Effector memory CD4-positive, alpha-beta T cell (primary cell): Measurements from ENCODE around the gene CMSS1.

ENCODE experiments used
- DNase-seq, 3 donors: peaks; one replicate each; pipeline ENCODE4 v3.0.0-alpha.2; 2020
- H3K27ac ChIP-seq: 2 replicates; pipeline ENCODE4 v1.7.0; 2013; ENCODE audit warnings: mild to moderate bottlenecking, low read length, moderate library complexity; ENCODE audit not compliant: insufficient read depth, poor library complexity, severe bottlenecking
- H3K27me3 ChIP-seq: replicated peaks from 2 replicates; pipeline ENCODE4 v1.7.0; 2013; ENCODE audit warnings: mild to moderate bottlenecking, low read length; ENCODE audit not compliant: insufficient read depth, control insufficient read depth, poor library complexity, severe bottlenecking
- H3K36me3 ChIP-seq: 2 replicates; pipeline ENCODE4 v1.7.0; 2013; ENCODE audit warnings: mild to moderate bottlenecking, low read length, moderate library complexity; ENCODE audit not compliant: control insufficient read depth, insufficient read depth
- H3K4me1 ChIP-seq: 2 replicates; pipeline ENCODE4 v1.7.0; 2013; ENCODE audit warnings: low read length, mild to moderate bottlenecking; ENCODE audit not compliant: control insufficient read depth, insufficient read depth, poor library complexity, severe bottlenecking
- H3K4me3 ChIP-seq: 2 replicates; pipeline ENCODE4 v1.7.0; 2013; ENCODE audit warnings: low read length, low read depth, mild to moderate bottlenecking; ENCODE audit not compliant: insufficient read depth, poor library complexity, severe bottlenecking
- H3K9me3 ChIP-seq: 2 replicates; pipeline ENCODE4 v1.7.0; 2013; ENCODE audit warnings: mild to moderate bottlenecking, low read length, moderate library complexity; ENCODE audit not compliant: control insufficient read depth

The CMSS1 gene

DNA sequence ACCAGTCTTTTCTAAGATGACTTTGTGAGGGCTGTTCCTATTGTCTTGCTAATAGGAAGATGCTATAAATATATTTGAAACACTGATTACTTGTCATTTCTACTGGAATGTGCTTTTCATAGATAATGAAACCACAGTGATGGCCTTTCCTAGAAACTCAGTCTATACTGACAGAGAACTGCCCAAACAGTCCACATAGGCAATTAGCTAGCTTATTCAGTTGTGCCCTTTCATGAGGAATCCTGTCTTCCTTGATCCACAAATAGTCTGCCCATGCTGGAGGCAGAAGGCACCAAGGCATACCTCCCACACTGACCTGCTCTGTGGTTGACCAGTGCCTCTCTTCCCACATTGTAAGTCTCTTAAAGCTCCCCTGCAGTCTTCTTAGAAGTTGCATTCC is 135.9 kb downstream of the CMSS1 start:
- DNase-seq, result no peak
- no peaks in the 10 kb centered on the region for H3K27me3 ChIP-seq
- no peak overlapping the region for H3K4me3 ChIP-seq
- H3K9me3 ChIP-seq, result no peaks in the 10 kb centered on the region
- H3K27ac ChIP-seq, result no peak overlapping the region
- H3K36me3 ChIP-seq, result no peaks in the 10 kb centered on the region
- H3K4me1 ChIP-seq, result no peaks in the 10 kb centered on the region

DNA sequence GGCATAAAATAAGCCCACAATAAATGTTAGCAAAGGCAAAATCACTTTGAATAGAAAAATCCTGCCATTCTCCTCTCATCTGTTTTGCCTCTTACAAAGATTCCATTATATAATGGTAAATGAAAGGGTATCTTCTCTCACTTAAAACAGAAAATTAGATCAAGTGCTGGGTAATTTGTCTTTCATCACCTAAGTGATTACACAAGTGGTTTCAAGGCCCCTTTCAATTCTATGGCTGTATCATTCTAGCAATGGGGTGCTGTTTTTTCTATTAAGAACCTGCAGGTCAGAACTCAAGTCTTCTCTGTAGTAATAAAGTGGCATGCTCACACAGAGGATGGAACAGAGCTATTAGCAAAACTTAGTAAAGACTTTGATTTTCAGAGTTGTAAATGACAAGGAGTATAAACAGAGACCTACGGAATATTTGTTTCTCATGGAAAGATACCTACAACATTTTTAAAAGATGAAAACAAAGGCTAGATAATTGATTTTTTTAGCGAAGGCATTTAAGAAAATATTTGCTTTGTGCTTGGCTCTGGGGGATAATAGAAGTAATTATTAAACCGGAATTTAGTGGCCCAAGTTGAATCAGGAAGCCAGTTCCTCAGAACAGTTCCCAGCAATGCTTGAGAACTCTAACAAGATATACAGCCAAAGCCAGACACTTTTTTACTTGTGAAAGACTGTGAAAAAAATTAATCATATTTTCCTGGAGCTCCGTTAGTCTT is 137.4 kb downstream of the CMSS1 start:
- H3K4me3 ChIP-seq, result no peak overlapping the region
- no peak overlapping the region for H3K27ac ChIP-seq
- H3K27me3 ChIP-seq, result no peaks in the 10 kb centered on the region
- DNase-seq, result no peak
- no peaks in the 10 kb centered on the region for H3K36me3 ChIP-seq
- no peaks in the 10 kb centered on the region for H3K9me3 ChIP-seq
- H3K4me1 ChIP-seq, result no peaks in the 10 kb centered on the region

DNA sequence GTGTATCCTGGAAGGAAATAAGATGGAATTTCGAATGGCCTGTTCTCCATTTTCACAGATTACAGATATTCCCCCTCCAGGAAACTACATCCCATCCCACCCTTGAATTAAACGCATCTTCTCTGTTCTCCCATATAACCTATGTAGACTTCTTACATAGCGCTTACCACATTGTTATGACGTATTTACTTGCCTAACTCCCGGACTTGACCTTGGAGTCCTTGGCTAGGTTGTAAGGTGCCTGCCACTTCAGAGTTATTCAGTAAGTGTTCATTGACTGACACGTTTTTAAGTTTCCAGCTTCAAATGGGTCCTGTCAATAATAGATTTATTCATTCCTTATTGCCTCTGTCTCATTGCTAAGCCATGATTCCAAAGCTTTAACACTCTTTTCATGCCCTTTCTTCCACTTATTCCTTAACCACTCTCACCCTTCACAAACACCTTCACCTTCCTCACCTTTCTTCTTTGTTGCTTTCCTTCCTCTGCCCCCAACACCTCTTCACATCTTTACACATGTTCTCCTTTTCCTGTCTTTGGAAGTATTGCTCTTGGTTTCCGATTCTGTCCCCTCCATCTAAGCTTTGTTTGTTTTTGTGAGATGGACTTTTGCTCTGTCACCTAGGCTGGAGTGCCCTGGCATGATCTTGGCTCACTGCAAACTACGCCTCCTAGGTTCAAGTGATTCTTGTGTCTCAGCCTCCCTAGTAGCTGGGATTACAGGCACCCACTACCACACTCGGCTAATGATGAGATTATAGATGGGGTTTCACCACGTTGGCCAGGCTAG is 138.3 kb downstream of the CMSS1 start:
- Histone ChIP-seq H3K36me3 (no peaks in the 10 kb centered on the region), H3K27me3 (no peaks in the 10 kb centered on the region), H3K4me1 (no peaks in the 10 kb centered on the region), H3K27ac (no peak overlapping the region), H3K4me3 (no peak overlapping the region), H3K9me3 (no peaks in the 10 kb centered on the region)
- no peak for DNase-seq

- no peaks in the 10 kb centered on the region for H3K4me1 ChIP-seq
- no peak overlapping the region for H3K4me3 ChIP-seq
- H3K27me3 ChIP-seq, result no peaks in the 10 kb centered on the region
- H3K36me3 ChIP-seq, result no peaks in the 10 kb centered on the region
- no peaks in the 10 kb centered on the region for H3K9me3 ChIP-seq
- H3K27ac ChIP-seq, result no peak overlapping the region
- DNase-seq, result no peak
Measured at GRCh38 chr3:99957151-99957796, 139.6 kb downstream of the CMSS1 start.

- no peak for DNase-seq
- Histone ChIP-seq H3K4me3 (no peak overlapping the region), H3K27ac (no peak overlapping the region), H3K27me3 (no peaks in the 10 kb centered on the region), H3K4me1 (no peaks in the 10 kb centered on the region), H3K9me3 (no peaks in the 10 kb centered on the region), H3K36me3 (no peaks in the 10 kb centered on the region)
Measured at GRCh38 chr3:99958222-99958912, 140.7 kb downstream of the CMSS1 start.

DNA sequence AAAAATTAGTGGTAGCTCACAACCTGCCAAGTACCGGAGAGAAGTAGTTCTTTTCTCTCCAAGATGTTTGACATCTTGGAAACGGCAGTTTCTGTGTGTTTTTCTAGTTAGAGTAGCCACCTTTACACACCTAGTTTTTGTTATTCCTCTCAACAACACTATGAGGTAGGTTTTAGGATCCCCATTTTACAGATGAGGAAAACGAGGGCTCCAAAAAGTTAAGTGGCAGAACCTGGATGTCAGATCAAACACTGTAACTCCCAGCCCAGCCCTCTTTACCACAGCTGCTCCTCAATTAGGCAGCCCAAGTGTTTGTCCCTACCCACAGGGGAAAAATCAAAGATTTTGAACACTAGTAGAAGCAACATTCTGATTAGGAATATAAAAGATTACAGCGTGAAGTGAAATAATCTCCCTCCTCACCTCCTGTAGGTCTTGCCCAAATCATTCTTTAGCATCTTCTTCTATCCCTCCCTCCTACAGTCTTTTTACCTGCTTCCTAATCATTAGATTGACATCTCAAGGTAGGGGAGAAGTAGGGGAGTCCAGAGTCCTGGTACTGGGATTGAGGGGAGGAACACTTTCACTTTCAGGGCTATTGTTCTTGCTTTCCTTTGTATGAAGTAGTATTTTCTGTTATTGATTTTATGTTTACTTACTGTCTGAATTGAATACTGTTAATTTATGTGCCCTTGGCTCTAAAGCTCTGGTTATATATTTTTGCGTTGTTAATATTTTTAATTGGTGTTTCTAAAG is 142.6 kb downstream of the CMSS1 start:
- H3K27me3 ChIP-seq, result no peaks in the 10 kb centered on the region
- H3K36me3 ChIP-seq, result no peaks in the 10 kb centered on the region
- H3K4me1 ChIP-seq, result no peaks in the 10 kb centered on the region
- H3K27ac ChIP-seq, result no peak overlapping the region
- no peak overlapping the region for H3K4me3 ChIP-seq
- DNase-seq, result no peak
- no peaks in the 10 kb centered on the region for H3K9me3 ChIP-seq

DNA sequence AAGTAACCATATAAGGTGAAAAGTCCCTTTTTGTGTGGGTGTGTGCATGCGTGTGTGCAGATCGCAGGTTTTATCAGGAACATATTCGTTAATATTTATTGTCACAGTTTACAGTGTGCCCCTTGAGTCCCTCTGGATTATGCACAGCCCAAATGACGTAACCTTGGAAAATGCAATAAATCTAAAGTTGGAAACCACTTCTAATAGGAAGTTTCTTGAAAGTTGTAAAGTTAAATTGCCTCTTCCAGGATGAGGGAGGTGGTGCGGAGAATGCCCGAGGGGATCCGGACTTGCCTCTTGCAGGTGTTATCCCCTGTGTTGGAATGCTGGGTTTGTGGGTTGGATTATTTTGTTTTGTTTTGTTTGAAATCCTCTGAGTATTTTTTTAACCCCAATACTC is 143.3 kb downstream of the CMSS1 start:
- no peak for DNase-seq
- Histone ChIP-seq H3K4me3 (no peak overlapping the region), H3K27ac (no peak overlapping the region), H3K4me1 (no peaks in the 10 kb centered on the region), H3K27me3 (no peaks in the 10 kb centered on the region), H3K9me3 (no peaks in the 10 kb centered on the region), H3K36me3 (no peaks in the 10 kb centered on the region)

DNA sequence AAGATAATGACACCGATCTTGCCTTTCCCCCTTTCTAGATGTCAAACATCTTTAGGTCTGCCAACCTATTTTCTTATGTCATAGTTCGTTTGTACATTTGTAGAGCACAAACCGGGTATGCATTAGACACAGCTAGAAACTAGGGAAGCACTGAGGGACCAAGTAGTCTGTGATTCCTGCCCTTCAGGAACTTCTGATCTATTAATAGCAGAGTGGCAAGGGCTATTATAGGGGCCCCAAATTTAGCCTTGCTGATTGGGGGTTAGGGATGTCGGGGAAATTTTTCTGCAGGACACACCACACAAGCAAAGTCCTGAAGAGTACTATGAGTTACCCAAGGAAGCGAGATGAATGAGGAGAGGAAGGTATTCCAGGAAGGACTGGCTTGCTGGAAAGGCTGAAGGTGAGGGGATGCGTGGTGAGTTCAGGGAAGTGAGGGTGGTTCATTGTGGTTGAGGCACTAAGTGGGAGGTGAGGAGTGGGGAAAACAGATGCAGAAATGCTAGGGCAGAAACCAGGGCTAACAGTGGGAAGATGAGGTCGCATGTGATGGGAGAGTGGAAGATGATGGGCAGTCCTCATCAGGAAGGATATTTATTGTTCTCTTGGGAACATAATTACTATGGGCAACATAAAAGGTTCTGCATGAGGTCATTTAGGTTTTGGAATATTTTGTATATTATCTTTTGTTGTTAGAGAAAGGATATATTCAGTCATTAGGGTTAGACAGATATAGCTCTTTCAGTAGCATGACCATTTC is 144.3 kb downstream of the CMSS1 start:
- Histone ChIP-seq H3K4me1 (no peaks in the 10 kb centered on the region), H3K27me3 (no peaks in the 10 kb centered on the region), H3K36me3 (no peaks in the 10 kb centered on the region), H3K9me3 (no peaks in the 10 kb centered on the region), H3K4me3 (no peak overlapping the region), H3K27ac (no peak overlapping the region)
- DNase-seq, result no peak

DNA sequence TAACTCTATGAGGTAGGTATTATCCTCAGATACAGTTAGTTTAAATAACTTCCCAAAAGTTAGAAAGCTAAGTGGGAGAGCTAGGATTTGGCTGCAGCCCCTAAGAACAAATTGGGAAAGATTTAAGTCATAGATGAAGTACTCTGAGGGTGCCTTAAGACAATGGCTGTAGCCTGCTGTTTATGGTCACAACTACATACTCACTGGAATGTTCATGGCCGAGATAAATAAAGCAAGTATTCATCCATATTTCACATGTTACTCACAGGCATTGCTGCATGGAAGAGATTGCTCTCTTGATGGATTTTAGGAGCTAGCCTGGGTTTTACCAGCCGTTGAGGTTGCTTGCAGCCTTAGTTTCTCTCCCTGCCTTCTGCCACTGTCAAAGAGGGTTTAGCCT is 145.0 kb downstream of the CMSS1 start:
- Histone ChIP-seq H3K4me1 (no peaks in the 10 kb centered on the region), H3K27me3 (no peaks in the 10 kb centered on the region), H3K4me3 (no peak overlapping the region), H3K27ac (no peak overlapping the region), H3K36me3 (no peaks in the 10 kb centered on the region), H3K9me3 (no peaks in the 10 kb centered on the region)
- no peak for DNase-seq
